Glomerular endothelial cell (primary cell): ENCODE measurements around the gene IL1RAPL2. TPM values are rescaled to one million over a fixed set of nuclear protein-coding genes. Genes with fewer than 3 reads are reported as not detected.

Source experiments
- DNase-seq: peaks from one replicate; pipeline ENCODE4 v3.0.0-alpha.2; 2011; ENCODE audit warnings: low read depth, low spot score; ENCODE audit errors: extremely low read depth
- total RNA-seq: library from RNA; depleted of rRNA; stranded (reverse); fragments of >200 nt; gene quantifications from 2 replicates; pipeline ENCODE4 v1.2.3, GENCODE V29; 2015

The IL1RAPL2 gene
- total RNA-seq, 1 donor from 2014 or later = not detected

DNA sequence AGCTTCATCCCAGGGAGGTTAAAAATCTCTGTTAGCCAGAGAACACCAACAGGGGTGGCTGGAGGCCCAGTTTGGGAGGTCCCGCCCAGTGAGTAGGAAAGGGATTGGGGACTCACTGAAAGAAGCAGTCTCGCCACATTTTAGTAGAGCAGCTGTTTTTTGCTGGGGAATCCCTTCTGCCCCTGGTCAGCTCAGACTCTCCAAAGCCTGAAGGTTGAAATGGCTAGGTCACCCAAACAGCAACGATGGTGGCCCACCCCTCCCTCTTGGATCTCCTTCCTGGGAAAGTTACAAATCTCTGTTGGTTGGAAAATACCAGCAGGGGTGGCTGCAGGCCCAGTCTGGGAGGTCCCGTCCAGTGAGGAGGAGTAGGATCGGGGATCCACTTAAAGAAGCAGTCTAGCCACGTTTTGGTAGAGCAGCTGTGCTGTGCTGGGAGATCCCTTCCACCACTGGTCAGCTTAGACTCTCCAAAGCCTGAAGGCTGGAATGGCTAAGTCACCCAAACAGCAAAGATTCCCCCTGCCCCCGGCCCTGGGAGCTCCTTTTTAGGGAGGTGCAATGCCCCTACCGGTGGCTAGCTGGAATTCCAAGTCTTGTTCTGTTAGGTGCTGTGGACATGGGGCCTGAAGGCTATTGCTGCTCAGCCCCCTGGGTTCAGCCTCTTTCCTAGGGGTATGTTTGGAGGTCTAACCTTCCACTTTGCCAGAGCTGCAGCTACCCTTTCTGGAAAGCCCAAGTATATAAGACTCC is 694.5 kb downstream of the IL1RAPL2 start:
- no peak for DNase-seq

DNA sequence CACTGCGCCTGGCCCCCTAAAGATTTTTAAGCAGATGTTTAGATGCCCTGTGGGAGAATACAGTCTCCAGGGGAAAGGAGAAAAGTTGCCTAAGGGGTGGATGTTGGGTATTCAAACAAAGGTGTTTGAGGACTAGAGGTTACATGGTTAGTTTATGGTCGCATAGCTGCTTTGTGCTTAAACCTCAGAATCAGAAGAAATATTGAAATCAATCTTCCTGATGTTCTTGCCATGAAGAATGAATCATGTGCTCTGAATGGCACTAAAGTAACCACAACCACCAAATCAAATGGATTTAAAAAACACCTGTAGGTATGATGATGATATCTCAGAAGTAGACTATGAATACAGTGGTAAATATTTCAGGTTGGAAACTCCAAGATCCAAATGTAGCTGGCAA is 697.2 kb downstream of the IL1RAPL2 start:
- DNase-seq = no peak

DNA sequence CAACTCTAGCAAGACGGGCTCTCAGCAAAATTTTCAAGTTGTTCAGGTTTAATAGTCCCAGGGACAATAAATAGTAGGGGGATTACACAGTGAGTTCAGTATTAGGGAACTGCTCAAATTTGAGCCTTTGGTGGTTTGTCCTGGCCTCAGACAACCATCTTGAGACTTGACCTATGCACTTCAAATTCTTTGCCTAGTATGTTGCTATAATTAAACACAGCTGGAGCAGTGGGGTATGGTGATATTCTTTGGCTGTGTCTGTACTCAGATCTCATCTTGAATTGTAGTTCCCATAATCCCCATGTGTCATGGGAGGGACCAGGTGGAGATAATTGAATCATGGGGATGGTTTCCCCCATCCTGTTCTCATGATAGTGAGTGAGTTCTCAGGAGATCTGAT is 697.8 kb downstream of the IL1RAPL2 start:
- DNase-seq = no peak

DNA sequence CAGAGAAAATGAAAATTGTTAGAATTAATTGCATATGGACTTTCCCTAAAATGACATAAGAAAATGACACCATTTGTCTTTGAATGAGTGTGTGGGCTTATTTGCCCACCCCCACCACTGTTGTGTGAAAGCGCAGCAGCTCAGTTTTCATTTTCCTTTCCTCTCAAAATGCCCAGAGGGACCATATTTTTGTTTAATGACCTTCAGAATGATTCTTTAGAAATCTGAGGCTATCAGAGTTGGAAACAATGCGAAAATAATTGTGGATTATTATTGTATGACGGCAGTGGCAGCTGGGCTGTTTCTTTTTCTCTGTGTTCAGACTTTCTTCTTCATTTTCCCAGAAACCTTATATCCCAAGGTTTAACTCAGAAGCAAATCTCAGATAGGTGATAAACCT is 699.1 kb downstream of the IL1RAPL2 start:
- DNase-seq = no peak

DNA sequence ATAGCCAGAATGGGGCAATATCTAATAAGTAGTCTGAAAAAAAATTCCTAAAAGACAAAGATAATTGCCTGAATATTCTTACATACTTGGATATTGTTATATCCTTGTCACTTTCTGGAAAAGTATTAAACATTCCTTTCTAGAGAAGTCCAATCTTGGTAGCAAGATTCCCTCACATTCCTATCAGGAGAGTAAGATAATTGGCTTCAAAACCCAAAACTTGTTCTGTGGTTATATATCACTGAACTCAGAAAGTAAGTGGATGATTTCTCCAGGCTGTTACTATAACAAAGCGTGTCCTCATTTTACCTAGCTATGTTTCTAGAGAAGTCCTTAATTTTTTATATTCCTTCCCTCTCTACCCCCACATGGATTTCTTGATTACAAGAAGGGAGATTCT is 700.5 kb downstream of the IL1RAPL2 start:
- DNase-seq = no peak

DNA sequence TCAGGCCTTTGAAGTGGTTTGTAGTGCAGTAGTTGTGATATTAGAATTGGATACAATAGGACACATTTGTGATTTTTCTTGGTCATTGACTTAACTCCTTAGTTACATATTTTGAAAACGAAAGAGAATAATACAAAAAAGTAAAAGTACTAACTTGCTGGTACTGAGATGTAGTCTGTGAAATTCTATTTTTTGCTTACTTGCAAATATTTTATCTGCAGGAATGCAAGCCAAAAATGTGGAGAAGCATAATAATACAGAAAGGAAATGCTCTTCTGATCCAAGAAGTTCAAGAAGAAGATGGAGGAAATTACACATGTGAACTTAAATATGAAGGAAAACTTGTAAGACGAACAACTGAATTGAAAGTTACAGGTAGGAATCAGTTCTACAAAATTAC is 701.2 kb downstream of the IL1RAPL2 start:
- no peak for DNase-seq

DNA sequence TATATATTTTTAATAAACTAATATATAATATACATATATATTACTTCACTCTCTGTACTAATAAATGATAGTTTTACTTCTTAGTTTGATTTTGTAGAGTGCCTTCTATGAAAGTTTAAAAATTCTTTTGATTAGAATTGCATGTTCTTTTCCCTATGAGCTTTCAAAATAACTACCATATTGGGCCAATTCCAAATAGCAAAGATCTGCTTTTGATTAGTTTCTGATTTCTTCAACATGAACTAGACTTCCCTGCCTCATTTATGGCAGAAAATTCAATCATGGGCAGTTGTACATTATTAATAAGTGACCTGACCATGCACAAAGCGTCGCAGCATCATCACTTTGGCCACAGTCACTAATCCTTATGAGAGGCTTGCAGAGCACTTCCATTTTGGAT is 703.4 kb downstream of the IL1RAPL2 start:
- no peak for DNase-seq

DNA sequence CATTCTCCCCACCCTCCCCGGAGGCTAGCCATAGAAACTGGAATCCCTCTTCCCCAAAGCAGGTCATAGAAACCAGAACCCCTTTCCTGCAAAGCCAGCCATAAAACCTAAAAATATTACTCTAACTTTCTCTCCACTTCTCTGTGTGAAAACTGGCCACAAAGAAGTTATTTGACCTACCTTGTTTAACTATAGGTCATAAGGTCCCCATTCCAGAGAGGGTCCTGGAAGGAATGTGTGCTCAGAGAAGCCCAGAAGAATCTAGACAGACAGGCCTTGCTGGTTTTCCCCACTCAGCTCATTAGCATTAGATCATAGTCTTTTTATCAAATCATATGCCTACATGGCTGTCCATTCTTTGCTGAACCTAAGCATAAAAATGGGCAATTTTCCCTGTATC is 707.3 kb downstream of the IL1RAPL2 start:
- no peak for DNase-seq

DNA sequence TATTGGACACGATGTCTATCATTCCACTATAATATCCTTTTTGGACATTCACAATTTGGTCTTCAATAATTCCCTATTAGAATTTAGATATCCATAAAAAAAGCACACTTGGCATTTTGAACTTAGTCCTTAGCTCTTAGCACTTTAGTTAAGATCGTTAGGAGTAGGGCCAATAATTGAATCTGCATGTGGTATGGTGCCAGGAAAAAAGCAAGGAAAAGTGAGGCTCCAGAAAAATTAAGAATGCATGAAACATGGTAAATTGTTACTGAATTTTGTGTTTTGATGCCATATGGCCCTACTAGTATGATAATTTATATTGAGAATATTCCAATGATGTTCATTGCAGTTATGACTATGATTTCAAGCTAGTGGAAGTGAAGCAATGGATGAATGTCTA is 708.1 kb downstream of the IL1RAPL2 start:
- DNase-seq = no peak

DNA sequence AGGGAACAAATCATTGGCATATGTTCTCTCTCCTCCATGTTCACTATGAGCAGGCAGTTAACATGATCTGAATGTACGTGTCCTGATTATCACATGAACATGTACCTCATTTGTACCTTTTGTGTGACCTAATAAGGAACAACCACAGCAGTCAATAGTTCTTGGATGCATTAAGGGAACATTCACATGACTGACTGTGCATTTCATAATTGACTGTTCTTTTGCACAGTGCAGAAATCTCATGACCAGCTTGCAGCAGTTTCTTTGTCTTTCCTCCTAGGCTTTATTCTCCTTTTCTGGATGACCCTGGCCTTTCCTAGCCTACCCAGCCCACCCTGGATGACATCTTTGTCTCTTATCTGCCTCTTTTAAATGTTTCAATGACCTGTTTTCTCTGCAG is 711.1 kb downstream of the IL1RAPL2 start:
- no peak for DNase-seq

DNA sequence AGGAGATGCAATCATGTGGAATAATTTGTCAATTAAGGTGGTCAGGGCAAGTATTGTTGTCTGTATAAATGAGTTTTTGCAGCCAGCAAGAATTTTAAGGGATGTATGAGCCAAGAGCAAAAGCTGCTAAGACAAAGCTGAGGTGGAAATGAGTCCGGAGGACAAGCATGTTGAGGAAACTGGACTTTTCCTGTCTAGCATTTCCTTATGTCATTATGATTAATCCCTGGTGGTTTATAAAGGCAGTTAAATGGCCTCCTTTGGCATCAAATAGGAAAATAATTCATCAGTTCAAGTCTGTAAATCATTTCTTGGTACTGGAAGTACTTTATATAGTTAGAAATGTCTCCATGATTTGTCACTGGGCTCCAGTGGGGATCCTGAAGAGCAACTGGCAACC is 716.1 kb downstream of the IL1RAPL2 start:
- peak; percentile 41 for DNase-seq

DNA sequence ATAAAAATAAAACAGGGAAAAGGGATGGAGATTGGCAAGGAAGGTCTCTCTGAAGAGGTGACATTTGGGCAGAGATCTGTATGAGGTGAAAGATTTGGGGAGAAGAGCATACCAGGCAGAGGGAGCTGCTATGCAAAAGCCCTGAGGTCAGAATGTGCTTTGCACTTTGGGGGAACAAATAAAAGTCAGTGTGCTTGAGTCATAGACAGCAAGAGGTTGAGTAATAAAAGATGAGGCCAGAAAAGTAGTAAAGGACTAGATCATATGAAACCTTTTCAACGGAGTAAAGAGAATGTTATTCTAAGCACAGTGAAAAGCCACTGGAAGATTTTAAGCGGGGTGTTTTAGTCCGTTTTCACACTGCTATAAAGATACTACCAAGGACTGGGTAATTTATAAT is 731.0 kb downstream of the IL1RAPL2 start:
- DNase-seq = no peak

DNA sequence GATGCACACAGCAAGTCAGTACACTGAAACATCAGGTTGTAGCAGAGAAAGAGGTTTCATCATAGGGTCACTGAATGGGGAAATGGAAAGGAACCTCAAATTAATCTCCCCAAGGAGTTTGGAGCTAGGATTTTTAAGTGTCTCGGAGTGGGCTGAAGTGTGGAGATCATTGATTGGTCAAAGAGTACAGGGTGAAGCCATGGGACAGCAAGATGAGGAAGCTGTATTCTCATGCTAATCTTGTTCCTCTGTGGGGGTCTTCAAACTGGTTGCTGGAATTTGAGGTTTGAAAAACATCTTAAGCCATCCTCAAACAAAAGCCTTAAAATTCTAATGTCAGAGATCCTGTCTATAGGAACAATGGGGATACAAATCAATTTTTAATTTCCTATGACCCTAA is 733.3 kb downstream of the IL1RAPL2 start:
- DNase-seq = no peak

DNA sequence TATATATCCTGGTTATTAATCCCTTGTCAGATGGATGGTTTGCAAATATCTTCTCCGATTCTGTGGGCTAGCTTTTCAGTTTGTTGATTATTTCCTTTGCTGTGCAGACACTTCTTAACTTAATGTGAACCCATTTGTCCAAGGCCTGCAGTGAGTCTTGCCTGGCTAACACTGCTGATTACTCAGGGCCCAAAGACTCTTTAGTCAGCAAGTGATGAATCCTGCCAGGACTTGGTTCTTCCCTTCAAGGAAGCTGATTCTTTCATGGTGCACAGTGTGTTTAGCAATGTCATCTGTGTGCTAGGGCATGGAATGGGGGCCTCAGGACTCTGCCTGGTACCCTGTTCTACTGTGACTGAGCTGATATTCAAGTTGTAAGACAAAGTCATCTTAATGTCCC is 736.2 kb downstream of the IL1RAPL2 start:
- DNase-seq = no peak

DNA sequence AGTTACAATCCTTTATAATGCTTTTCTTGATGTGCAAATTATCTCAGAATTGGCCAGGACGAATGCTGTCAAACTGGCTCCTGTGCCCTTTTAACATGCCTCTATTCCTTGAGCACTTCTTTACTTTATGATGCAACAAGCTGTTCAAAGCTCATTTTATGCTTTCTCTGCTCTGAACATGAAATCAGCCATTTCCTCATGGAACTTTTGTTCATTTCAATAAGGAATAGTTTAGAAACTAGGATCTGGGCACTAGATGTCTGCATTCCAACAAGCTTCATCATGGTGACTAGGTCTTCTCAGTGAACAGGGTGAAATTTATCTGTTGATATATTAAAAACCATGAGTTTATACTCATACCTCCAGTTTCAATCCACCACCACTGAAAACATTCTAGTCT is 741.8 kb downstream of the IL1RAPL2 start:
- DNase-seq = no peak

DNA sequence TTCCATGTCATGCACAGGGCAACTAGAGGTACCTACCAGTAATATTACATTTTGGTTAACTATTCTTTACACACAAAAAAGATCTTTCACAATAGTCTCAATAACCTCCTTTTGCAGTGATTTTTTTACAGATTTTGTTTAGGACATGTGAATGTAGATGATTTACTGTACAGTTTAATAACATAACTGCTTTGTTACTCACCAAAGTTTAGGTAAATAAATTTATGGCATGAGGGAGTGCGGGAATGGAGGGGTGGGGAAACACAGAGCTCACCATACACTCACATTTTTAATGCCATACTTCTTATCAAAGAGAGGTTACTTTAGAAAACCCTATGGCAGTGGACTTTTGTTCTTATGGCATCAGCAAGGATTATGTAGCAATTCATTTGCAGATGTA is 747.6 kb downstream of the IL1RAPL2 start:
- DNase-seq = no peak

DNA sequence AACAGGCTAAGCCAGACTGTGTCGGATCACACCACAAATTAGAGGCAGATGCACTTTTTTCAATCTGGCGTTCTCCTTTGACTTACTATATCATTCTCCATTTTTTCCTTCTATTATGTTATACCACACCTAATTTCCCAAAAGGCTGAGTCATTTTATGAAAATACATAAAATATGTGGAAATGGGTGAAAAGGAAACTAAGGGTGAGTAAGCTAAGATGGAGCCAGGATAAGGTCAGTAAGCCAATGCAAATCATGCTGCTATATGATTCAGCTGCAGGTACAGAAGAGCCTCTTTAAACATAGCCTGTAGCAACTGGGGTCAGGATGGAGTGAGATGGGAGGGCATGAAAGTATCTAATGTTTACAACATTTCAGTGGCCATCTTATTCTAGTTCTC is 748.5 kb downstream of the IL1RAPL2 start:
- no peak for DNase-seq

DNA sequence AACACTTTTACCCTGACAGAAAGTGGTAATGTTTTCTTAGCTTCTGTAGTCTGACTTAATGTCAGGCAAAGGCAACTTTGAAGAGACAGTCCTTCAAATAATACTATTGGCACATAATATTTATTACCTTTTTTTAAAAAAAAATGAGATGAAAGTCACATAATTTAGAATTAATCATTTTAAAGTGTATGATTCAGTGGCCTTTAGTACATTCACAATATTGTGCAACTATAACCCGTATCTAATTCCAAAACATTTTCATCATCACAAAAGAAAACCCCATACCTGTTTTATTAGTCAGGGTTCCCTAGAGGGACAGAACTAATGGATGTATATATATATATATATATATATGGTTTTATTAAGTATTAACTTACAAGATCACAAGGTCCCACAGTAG is 749.2 kb downstream of the IL1RAPL2 start:
- DNase-seq = no peak

DNA sequence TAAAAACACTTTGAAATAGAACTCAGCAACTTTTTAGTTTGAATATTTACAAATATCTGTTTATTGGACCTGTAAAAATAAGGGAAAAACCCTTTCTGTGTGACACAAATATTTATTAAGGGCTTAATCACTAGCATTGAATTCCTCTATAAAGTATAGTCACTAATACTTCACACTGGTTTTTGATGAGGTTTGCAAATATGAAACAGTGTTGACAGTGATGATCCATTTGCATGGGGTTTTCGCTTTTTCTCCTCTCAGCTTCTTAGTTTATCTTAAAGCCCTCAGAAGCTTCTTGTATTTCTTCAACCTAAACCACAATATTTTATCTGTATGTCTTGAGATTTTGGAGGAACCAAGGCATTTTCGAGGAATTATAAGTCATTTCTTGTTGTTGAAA is 751.1 kb downstream of the IL1RAPL2 start:
- no peak for DNase-seq

DNA sequence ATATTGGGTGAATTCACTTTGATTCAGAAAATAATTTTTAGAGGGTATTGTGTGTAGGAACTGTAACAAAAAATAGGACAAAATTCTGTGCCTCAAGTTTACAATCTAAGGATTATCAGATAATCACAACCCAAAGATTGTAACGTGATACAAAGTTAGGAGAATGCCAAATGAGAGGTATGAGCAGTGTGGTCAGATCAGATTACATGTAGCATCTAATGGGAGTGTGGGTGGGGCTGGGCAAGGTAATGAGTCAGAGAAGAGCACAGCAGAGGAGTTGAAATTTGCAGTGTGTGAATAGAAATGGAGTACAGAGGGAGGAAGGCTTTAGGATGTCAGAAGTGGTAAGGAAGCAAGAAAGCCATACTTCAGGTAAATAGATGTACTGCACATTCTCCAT is 757.9 kb downstream of the IL1RAPL2 start:
- no peak for DNase-seq

DNA sequence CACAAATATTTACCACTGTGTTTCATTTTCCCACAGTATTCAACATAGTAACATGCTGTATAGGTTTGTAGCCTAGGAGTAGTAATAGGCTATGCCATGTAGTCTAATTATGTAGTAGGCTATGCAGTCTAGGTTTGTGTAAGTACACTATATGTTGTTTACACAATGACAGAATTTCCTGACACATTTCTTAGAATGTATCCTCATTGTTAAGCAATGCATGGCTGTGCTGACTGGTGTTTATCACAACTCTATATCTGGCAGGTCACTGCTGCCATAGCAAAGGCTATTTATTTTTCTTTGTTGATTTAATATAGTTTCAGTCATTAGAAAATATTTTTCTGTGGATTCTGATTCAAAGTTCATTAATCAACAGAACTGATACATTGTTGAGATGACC is 762.8 kb downstream of the IL1RAPL2 start:
- DNase-seq = no peak

DNA sequence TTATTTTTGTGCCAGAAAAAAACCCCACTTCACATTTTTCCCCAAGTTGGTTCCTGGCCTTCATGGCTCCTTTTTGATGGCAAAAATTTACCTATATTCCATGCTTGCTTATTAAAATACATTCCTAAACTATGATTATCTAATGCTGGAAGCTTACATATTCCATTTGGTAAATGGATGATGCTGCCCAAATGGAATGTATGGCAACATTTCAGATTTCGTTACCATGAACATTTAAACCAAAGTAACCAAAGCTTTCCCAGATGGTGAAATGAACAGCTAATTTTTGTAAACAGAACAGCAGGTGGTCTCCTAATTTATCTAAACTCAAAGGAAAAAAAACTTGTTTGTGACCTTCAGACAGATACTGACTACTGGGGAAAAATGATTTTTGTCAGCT is 765.2 kb downstream of the IL1RAPL2 start:
- DNase-seq = no peak

DNA sequence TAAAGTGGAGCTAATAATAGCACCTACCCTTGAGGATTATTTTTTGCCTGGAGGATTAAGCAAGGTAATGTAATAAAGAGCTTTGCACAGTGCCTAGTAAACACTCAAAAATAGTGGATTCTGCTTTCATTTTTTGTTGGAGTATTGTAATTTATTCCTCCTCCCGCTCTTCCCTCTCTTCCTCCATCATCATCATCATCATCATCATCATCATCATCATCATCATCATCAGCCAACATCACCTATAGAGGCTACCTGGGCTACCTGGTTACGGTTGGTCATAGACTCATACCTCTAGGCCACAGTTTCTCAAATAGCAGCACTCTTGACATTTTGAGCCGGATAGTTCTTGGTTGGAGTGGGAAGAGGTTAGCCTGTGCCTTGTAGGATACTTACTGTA is 781.4 kb downstream of the IL1RAPL2 start:
- no peak for DNase-seq
